HG03175 (cell line): ENCODE data around the gene BROX.

Experiments used
- ATAC-seq: cut with Tn5 transposase; IDR thresholded peaks from one replicate; pipeline ENCODE4 v1.9.1; 2021; ENCODE audit warnings: mild to moderate bottlenecking, moderate library complexity; ENCODE audit not compliant: unreplicated experiment

The BROX gene

DNA sequence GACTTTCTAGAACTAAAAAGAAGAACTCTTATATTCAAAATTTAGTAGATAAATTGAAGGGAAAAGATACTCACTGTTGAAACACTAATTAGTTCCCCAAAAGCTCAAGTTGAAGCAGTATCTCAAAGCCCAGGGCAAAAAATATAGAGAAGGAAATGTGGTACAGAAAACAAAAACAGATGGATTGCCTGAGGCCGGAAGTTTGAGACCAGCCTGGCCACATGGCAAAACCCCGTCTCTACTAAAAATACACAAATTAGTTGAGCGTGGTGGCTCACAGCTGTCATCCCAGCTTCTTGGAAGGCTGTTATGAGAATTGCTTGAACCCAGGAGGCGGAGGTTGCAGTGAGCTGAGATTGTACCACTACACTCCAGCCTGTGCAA is 60.6 kb downstream of the BROX start:
- peak; percentile 74 for ATAC-seq

DNA sequence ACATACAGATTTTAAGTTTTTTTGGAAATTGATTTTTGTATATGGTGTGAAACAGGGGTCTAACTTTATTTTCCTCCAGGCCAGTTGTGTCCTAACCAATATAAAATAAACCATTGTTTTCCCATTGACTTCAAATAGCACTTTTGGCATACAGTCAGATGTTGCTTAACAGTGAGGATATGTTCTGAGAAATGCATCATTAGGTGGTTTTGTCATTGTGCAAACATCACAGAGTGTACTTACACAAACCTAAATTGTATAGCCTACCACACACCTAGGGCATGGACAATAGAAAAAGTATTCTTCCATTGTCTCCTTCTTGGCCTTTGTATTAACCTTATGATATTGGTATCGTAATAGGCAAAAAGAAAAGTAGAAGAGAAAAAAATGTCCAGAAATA is 65.1 kb downstream of the BROX start:
- ATAC-seq = no peak

DNA sequence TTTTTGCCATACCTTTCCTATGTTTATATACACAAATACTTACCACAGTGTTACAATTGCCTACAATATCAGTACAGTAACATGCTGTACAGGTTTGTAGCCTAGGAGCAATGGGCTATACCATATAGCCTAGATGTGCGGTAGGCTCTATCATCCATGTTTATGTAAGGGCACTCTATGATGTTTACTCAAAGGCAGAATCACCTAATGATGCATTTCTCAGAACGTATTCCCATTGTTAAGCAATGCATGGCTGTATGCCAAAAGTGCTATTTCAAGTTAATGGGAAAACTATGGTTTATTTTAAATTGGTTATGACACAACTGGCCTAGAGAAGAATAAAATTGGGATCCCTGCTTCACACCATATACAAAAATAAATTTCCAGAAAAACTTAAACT is 65.6 kb downstream of the BROX start:
- ATAC-seq = no peak

DNA sequence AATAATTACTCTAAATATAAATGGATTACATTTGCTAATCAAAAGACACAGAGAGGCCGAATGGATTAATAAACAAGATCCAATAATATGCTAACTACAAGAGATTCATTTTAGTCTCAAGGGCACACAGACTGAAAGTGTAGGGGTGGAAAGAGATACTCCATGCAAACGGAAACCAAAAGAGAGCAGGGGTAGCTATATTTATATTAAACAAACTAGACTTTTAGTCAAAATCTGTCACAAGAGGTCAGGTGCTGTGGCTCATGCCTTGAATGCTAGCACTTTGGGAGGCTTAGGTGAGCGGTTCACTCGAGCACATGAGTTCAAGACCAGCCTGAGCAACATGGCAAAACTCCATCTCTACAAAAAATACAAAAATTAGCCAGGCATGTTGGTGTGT is 68.9 kb downstream of the BROX start:
- peak; percentile 58 for ATAC-seq

DNA sequence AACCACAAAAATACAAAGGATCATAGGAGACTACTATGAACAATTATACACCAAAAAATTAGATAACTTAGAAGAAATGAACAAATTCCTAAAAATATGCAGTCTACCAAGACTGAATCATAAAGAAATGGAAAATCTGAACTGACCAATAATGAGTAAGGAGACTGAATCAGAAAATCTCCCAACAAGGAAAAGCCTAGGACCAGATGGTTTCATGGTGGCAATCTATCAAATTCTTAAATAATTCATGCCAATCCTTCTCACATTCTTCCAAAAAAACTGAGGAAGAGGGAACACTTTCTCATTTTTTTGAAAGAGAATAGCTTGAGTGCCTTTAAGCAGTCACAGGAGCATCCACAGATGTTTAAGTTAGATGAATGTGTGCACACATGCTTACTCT is 70.7 kb downstream of the BROX start:
- no peak for ATAC-seq

DNA sequence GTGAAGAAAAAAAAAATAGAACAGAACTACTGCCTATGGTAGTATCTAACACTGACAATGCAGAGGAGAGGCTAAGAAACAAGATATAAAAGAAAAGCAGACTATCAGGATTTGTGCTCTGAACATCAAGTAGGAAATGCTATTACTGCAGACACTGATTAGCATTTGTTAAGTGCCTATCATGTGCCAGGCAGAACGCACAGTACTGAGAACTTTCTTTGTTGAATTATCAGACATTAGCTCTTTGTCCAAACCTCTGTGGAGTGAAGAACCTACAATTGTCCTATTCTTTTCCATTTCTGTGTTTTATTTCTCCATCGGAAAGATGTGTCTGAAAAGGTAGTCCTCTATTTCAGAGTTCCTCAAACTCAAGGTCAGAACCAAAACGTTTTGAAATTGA is 72.0 kb downstream of the BROX start:
- ATAC-seq = no peak
